ENCODE results near the gene NQO1. TPM values are rescaled to one million over a fixed set of nuclear protein-coding genes. Genes with fewer than 3 reads are reported as not detected.
A peak's percentile ranks its signal among the peaks of the same experiment; 100 is the strongest.

Gene NQO1
- total and polyA plus RNA-seq, 2 of the 8 experiments (the other 6 are each of a cell fraction or from before 2014, with no cell fraction given) = 32.7 to 45.7 TPM

DNA sequence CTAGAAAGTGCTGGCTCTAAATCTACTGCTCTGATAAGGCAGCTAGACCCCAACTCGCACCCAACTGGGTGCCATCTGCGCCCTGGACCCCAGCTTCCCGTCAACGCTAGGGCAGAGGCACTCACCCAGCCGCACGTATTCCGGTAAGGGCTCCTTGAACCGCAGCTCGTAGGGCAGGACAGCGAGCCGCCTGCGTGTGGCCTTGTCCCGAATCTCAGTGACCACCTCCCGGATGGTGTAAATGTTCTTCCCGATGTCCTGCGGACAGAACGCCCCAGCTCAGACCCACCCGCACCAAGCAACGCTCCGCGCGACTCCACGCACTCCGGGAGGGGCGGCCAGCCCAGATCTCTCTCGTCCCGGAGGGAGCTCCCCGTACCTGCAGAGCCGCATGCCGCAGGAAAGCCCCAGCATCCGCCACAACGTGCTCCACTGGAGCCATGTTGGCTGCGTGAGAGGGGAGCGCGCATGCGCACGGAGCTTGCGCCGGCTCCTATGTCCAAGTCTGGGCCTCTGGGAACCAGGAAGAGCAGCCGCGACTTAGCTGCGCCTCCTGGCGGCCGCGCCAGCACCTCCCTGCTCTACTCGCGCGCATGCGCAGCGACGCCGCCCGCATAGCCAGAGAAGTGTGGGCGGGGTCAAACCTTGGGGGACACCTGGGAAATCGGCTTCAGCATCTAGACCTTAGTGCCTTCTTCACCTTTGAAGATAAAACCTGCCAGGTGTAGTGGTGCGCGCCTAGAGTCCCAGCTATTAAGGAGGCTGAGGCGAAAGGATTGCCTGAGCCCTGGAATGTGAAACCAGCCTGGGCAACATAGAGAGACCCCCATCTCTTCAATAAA, 28.3 kb upstream of the NQO1 start, which contains the start of gene NOB1 (continued):
- TF ChIP-seq ASH2L (IDR thresholded peaks at IDR 0.05; ENCODE audit: low read length) (peak; percentile 96), SIRT6 (IDR thresholded peaks at IDR 0.05; ENCODE audit: low read length) (no peak), TBP (IDR thresholded peaks at IDR 0.05; ENCODE audit: low read depth, low read length) (peak; percentile 86), GABPA (IDR thresholded peaks at IDR 0.05; ENCODE audit: borderline replicate concordance, insufficient read depth, low read length) (no peak), MAFK (IDR thresholded peaks at IDR 0.05; ENCODE audit: low read depth, low read length) (no peak), JUND (IDR thresholded peaks at IDR 0.05; ENCODE audit: low read length) (no peak), CBX8 (IDR thresholded peaks at IDR 0.05; ENCODE audit: borderline replicate concordance, low read depth, low read length) (no peak), SIX5 (IDR thresholded peaks at IDR 0.05; ENCODE audit: low read depth, low read length) (no peak), SIN3A (conservative IDR thresholded peaks at IDR 0.05 in 1 of 2, IDR thresholded peaks at IDR 0.05 in 1 of 2; ENCODE audit: low read depth in 1 of 2, low read length in 2 of 2) (peak; percentile 54 to 81; a peak in 3 of 4 replicates), CEBPB (IDR thresholded peaks at IDR 0.05; ENCODE audit: low read depth, low read length) (no peak), KDM5A (IDR thresholded peaks at IDR 0.05; ENCODE audit: low read length) (peak; percentile 78), EGR1 (IDR thresholded peaks at IDR 0.05; ENCODE audit: borderline replicate concordance, low read depth, low read length) (peak; percentile 48; the same call in 1 of the 2 replicates), GTF2F1 (IDR thresholded peaks at IDR 0.05; ENCODE audit: borderline replicate concordance, low read depth, low read length) (no peak), HDAC6 (IDR thresholded peaks at IDR 0.05; ENCODE audit: low read depth, low read length) (no peak), RBBP5 (IDR thresholded peaks at IDR 0.05; ENCODE audit: borderline replicate concordance, low read depth, low read length) (0 out of 2 replicates have a peak, but pooled peaks have one; percentile 43), CTBP2 (IDR thresholded peaks at IDR 0.05; ENCODE audit: borderline replicate concordance, insufficient read depth, insufficient read length, low read length) (no peak), FOSL1 (IDR thresholded peaks at IDR 0.05; ENCODE audit: insufficient read depth, low read depth, low read length) (no peak), CBX5 (IDR thresholded peaks at IDR 0.05; ENCODE audit: low read depth, low read length) (no peak), SUZ12 (IDR thresholded peaks at IDR 0.05; ENCODE audit: low read length) (no peak)
- TF ChIP-seq, protein P1, sequence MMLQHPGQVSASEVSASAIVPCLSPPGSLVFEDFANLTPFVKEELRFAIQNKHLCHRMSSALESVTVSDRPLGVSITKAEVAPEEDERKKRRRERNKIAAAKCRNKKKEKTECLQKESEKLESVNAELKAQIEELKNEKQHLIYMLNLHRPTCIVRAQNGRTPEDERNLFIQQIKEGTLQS (IDR thresholded peaks at IDR 0.05; ENCODE audit: insufficient read depth, low read depth, low read length) = peak; percentile 76; the same call in 1 of the 2 replicates
- TF ChIP-seq, protein P2, sequence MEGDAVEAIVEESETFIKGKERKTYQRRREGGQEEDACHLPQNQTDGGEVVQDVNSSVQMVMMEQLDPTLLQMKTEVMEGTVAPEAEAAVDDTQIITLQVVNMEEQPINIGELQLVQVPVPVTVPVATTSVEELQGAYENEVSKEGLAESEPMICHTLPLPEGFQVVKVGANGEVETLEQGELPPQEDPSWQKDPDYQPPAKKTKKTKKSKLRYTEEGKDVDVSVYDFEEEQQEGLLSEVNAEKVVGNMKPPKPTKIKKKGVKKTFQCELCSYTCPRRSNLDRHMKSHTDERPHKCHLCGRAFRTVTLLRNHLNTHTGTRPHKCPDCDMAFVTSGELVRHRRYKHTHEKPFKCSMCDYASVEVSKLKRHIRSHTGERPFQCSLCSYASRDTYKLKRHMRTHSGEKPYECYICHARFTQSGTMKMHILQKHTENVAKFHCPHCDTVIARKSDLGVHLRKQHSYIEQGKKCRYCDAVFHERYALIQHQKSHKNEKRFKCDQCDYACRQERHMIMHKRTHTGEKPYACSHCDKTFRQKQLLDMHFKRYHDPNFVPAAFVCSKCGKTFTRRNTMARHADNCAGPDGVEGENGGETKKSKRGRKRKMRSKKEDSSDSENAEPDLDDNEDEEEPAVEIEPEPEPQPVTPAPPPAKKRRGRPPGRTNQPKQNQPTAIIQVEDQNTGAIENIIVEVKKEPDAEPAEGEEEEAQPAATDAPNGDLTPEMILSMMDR (IDR thresholded peaks at IDR 0.05; ENCODE audit: control extremely low read depth in 1 of 3, insufficient read depth in 1 of 3, low read depth in 1 of 3, low read length in 3 of 3) = peak; percentile 91 to 100 (median 95)

Measured in H1 (cell line).